GM12864 (cell line): ENCODE results near the gene ASB6.

Experiments
- DNase-seq: peaks from one replicate; pipeline ENCODE4 v3.0.0-alpha.2; 2011; ENCODE audit warnings: low read depth
- H3K4me3 ChIP-seq: 2 replicates; pipeline ENCODE4 v1.5.1; 2011; ENCODE audit warnings: mild to moderate bottlenecking, low read depth, low read length, control low read depth
- TF ChIP-seq, protein P1 (sequence below): IDR thresholded peaks from 2 replicates; pipeline ENCODE4 v1.5.1; 2011; ENCODE audit warnings: low read depth, mild to moderate bottlenecking, moderate library complexity, low read length, control low read depth, inconsistent platforms; ENCODE audit errors: missing control alignments

ASB6 gene

GRCh38 chr9:129661029-129661428 lies 19.1 kb upstream of the ASB6 start:
- H3K4me3 ChIP-seq: no peak overlapping the region
- no peak for DNase-seq
- TF ChIP-seq, protein P1, sequence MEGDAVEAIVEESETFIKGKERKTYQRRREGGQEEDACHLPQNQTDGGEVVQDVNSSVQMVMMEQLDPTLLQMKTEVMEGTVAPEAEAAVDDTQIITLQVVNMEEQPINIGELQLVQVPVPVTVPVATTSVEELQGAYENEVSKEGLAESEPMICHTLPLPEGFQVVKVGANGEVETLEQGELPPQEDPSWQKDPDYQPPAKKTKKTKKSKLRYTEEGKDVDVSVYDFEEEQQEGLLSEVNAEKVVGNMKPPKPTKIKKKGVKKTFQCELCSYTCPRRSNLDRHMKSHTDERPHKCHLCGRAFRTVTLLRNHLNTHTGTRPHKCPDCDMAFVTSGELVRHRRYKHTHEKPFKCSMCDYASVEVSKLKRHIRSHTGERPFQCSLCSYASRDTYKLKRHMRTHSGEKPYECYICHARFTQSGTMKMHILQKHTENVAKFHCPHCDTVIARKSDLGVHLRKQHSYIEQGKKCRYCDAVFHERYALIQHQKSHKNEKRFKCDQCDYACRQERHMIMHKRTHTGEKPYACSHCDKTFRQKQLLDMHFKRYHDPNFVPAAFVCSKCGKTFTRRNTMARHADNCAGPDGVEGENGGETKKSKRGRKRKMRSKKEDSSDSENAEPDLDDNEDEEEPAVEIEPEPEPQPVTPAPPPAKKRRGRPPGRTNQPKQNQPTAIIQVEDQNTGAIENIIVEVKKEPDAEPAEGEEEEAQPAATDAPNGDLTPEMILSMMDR: no peak

GRCh38 chr9:129656795-129657390 lies 14.9 kb upstream of the ASB6 start:
- TF ChIP-seq, protein P1: no peak
- no peak overlapping the region for H3K4me3 ChIP-seq
- DNase-seq: no peak

DNA sequence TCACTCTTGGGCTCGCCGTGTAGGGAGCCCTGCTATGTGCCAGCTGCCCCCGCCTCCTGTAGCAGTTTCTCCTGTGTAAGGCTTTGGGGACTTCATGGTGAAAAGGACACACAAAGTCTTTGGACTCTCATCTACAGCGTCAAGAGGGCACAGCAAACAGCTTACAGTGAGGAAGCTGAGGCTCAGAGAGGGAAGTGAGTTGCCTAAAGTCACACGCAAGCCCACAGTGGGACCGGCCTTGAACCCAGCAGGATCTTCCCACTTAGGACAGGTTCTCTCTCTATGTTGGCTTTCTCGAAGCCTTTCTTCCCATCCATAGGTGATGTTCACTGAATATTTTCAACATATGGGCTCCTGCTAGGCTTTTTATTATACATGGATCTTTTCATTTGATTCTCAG lies 13.7 kb upstream of the ASB6 start:
- TF ChIP-seq, protein P1: no peak
- DNase-seq: no peak
- H3K4me3 ChIP-seq: no peak overlapping the region

GRCh38 chr9:129655154-129655553 lies 13.2 kb upstream of the ASB6 start:
- DNase-seq: no peak

GRCh38 chr9:129654554-129655040 lies 12.6 kb upstream of the ASB6 start:
- TF ChIP-seq, protein P1: no peak
- DNase-seq: no peak
- no peak overlapping the region for H3K4me3 ChIP-seq

More at GRCh38 chr9:129655154-129655553, 13.2 kb upstream of the ASB6 start:
- TF ChIP-seq, protein P1: no peak
- no peak overlapping the region for H3K4me3 ChIP-seq

DNA sequence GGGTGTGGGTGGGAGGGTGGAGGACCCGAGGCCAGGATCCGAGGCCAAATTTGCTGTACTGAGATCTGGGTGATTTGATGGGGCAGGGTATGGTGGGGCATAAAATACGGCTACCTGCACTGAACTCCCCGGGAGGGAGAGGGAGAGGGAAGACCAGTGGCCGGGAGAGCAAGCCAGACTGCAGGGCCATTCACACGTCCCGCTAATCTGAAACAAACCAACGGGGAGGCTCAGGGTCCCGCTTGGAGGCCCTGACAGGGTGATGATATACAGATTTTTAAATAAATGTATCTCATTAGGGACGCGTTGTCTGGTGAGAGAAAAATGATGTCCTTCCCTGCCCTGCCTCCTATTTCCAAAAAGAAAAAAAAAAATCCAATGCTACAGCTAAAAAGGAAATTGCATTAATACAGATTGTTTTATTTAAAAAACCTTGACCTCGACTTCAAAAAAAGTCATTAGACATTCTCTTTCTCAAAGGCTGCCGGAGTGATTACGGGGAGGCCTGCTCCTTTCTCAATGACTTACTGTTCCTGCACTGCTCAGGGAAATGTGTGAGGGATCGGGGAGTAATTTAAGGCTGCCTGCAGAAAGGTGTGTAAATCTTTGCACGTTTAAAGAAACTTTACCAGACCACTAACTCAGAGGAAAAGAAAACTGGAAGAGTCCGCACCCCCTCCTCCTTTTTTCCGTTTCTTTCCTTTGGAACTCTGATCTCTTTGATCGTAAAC lies 12.0 kb upstream of the ASB6 start:
- TF ChIP-seq, protein P1: no peak
- no peak overlapping the region for H3K4me3 ChIP-seq
- DNase-seq: no peak

DNA sequence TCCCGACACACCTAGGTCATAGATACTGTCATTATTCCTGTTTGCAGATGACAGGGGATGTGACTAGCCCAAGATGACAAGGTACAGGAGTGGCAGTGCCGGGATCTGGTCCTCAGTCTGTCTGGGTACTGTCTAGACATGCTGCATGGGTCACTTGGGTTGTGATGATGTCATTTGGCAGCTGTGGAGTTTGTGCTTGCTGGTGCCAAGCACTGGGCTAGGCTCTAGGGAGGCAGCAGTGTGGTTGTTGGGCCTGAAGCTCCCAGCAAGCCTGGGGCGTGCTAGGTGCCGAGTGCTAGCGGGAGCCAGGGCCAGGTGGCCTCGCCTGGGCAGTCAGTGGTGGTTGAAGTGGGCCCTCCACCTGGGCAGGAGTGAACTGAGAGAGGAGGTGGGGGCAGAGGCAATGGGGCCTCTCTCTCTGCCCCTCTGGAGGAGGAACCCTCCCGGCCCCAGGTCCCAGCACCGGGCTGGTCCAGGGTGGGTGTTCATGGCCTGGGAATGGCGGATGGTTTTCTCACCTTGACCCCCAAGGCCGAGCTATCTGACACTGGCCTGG lies 8.8 kb upstream of the ASB6 start:
- H3K4me3 ChIP-seq: no peak overlapping the region
- TF ChIP-seq, protein P1: no peak
- no peak for DNase-seq
